GM21515 (cell line): Measurements from ENCODE around the gene CNBP.
A peak's percentile ranks its signal among the peaks of the same experiment; 100 is the strongest.
"Not testable (repeated sequence)": the region's sequence is repeated elsewhere in the genome, so short reads cannot be mapped to it uniquely, and the experiment has no call there.

Experiments used
- ATAC-seq: cut with Tn5 transposase; IDR thresholded peaks from one replicate; pipeline ENCODE4 v1.9.1; 2021; ENCODE audit not compliant: unreplicated experiment

CNBP gene

GRCh38 chr3:129183569-129184395 lies at the start of gene CNBP:
Gene CNBP, minus strand, starts transcription at chr3:129183896. Its CDS starts 12,139 bp downstream, at chr3:129171757.
- peak; percentile 94 for ATAC-seq

DNA sequence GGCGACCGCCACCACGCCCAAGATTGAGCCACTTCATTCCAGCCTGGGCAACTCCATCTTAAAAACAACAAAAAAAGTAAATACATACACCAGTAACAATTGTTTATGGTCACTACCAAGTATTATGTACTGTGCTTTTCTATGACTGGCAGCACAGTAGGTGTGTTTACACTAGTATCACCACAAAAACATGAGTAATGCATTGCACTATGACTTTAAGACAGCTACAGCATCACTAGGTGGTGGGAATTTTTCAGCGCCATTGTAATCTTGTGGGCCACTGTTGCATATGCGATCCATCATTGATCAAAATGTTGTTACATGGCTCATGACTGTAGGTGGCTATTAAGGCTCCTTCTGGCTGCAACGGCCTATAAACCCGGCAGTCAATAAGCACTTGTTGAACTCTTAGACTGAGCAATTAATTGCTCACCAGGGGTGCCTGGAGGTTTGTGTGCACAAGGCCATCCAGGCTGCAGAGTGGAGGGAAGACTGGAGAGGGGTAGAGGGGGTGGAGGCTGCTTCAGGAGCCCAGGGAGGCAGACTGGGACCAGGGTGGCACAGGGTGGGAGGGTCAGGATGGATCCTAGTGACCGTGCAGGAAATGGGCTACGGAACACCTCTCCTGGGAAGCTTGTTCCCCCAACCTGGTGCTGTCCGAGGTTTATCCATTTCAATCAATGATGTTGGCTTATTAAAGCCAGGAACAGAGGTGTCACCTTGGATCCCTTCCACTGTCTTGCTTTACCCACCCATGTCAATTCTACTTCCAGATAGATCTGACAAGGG lies 47.8 kb upstream of the CNBP start:
- ATAC-seq: no peak

DNA sequence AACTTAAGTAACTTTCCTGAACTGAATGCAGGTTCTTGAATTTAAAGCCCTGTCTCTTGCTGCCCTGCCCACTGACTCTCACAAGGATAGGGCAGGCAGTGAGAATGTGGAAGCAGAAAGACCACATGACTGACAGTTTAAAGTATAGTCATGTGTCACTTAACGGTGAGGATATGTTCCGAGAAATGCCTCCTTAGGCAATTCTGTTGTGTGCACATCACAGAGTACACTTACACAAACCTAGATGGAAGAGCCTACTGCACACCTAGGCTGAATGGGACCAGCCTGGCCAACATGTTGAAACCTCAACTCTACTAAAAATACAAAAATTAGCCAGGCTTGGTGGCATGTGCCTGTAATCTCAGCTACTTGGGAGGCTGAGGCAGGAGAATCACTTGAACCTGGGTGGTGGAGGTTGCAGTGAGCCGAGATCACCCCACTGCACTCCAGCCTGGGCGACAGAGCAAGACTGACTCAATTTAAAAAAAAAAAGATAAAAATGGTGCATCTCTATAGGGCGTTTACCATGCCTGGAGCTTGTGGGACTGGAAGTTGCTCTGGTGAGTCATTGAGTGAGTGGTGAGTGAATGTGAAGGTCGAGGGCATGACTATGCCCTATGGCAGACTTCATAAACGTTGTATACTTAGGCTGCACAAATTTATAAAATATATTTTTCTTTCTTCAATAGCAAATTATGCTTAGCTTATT lies 46.8 kb upstream of the CNBP start:
- ATAC-seq: no peak

DNA sequence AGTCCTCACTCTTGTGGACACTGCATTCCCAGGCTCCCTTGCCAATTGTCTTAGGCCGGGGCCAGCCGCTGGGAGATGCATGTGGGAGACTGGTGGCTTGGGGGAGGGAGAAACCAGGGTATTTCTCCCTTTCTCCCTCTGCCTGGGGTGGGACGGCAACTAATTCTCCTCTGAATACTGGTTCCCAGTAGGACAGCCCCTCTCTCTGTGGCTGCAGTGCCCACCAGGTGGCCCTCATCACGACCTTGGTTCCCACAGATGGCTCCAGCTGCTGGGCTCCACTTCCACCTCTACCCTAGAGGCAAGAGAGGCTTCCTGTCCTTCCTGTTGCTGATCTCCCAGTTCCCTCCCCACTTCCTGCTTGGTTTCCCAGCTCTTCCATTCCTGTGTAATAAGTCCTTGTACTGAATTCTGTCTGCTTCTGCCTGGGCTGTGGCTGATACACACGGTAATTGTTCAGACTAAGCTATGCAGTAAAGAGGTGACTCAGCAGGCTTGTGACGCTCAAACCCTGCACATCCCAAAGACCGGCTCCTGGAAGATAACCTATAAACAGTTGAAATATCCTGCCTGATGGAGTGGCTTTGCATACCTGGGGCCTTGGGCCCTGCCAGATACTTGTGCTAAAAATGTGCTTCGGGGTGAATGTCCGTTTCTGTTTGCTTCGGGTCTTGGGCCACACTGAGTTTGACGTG lies 45.3 kb upstream of the CNBP start:
- ATAC-seq: no peak

DNA sequence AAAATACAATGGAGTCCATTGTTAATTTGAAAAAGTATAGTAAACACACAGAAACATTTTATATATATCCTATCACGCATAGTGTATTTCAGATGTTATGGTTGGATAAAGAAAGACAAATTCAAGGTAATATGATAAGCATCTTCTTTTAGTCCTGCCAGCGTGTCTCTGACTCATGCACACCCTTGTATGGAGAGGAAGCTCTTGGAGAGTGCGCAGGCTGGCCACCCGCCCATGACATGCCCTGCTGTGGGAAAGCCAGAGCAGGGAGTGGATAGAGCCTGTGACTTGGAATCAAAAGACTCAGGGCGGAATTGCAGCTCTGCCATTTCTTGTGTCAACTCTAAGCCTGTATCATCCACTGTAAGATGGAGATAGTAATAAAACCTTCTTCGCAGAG lies 42.7 kb upstream of the CNBP start:
- no peak for ATAC-seq

DNA sequence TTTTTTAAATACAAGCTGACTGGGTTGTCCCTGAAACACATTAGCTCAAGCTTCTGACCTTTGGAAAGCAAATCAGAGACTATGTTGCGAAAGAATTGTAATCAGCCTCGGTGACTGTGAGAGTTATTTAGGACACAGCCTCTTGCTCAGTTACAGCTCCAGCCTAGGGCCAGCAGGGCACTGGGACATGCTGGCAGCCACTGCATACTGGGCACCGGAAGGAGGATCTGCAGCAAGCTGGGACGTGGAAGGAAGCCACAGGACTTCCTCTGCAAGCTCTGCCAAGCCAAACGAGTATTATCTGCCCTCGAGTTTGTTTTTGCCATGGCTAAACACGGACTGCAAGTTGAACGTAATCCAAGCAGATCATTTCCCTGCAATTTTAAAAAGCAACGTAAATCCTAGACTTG lies 41.3 kb upstream of the CNBP start:
- ATAC-seq: no peak

DNA sequence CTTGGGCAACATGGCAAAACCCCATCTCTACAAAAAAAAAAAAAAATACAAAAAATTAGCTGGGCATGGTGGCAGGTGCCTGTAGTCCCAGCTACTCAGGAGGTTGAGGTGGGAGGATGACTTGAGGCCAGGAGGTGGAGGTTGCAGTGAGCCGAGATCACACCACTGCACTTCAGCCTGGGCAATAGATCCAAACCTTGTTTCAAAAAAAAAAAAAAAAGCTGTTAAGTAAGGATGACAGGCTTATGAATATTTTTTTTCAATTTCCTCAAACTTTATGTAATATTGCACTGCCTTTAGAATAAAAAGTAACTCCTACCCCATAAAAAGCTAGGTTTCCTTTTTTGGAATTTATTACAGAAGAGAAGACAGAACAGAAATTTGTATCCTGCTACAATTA lies 40.7 kb upstream of the CNBP start:
- ATAC-seq: not testable (repeated sequence)

DNA sequence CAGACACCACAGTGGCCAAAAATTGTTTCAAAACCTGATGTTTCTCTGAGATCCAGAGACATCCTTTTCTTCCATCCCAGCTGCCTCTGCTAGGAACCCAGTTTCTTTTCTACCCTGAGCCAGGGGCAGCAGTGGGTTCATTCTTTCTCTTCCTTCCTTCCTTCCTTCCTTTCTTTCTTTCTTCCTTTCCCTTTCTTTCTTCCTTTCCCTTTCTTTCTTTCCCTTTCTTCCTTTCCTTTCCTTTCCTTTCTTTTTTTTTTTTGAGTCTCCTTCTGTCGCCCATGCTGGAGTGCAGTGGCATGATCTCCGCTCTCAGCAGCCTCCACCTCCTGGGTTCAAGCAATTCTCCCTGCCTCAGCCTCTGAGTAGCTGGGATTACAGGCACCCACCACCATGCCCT lies 35.0 kb upstream of the CNBP start:
- ATAC-seq: no peak

DNA sequence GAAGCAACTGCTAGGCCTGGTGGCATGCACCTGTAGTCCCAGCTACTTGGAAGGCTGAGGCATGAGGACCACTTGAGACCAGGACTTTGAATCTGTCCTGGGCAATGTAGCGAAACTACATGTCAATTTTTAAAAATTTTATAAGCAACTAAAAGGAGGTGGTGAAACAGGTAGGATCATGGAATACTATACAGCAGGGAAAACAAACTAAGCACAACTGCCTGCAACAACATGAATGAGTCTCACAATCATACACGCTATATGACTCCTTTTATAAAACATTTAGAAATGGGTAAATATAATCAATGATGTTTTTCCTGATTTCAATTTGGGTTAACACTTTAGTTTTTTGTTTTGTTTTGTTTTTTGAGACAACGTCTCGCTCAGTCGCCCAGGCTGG lies 29.5 kb upstream of the CNBP start:
- ATAC-seq: no peak

GRCh38 chr3:129211772-129212171 lies 28.1 kb upstream of the CNBP start:
- no peak for ATAC-seq

- ATAC-seq: no peak
Observed at GRCh38 chr3:129211345-129211744, 27.6 kb upstream of the CNBP start.

- no peak for ATAC-seq
Observed at GRCh38 chr3:129207479-129207878, 23.8 kb upstream of the CNBP start.

GRCh38 chr3:129205109-129205832 lies 21.6 kb upstream of the CNBP start:
- ATAC-seq: no peak

GRCh38 chr3:129204473-129204872 lies 20.8 kb upstream of the CNBP start:
- ATAC-seq: no peak

- ATAC-seq: no peak
Observed at GRCh38 chr3:129199366-129199765, 15.7 kb upstream of the CNBP start.

DNA sequence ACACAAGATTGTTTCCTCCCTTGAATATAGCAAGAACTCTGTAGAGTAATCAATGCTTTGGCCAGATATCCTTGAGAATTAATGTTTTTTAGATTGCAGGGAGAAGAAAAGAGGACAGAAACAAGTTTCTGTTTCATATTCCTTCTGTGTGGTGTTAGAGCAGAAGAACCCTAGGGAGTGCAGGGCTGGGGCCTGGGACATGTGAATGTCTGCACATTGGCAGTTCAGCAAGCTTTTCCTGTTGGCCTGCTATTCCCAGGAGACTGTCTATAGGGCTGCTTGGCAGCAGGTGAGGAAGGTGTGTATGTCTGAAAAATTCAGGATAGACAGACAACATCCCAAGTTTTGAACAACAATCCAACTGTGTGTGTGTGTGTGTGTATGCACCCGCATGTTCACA lies 13.6 kb upstream of the CNBP start:
- ATAC-seq: no peak

DNA sequence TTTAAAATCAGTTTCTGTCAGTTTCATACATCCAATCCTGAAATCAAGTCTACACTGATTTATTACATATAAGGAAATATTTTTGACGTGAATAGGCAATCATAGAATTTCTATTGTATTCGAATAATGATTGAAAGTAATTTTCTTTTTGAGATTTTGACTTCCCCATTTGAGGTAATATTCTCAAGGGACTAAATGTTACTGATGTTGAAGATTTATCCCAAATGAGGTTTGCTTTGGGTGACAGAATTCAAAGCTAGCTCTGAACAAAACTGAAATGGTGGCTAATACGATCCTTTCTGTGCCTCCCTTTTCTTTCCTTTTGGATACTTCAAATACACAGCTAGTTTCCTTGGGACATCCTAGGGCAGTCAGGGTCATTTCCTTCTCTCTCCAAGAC lies 12.9 kb upstream of the CNBP start:
- no peak for ATAC-seq

DNA sequence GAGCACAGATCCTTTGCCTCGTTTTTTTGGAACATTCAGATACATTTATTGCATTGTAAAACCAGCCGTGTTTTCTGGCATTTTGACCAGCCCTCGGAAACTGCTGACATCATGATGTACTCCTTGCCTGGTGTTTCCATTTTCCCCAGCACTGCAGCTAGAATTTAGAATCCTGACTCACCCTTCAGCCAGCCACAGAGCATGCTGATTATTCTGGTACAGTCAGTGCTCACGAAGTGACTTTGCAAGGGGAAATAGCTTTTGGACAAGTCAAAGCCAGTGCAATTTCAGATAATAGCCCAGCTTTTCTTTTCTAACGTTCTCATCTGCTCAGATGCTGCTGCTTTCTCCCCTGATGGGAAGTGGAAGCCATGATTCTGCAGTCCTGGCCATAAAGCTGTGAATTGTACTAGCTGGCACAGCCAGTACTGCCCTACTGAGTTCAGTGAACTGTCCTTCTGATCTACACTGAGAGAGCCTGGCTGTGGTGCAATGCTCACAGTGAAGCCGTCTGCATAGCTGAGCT lies 12.1 kb upstream of the CNBP start:
- ATAC-seq: no peak

- not testable (repeated sequence) for ATAC-seq
Observed at GRCh38 chr3:129189793-129190192, 6.1 kb upstream of the CNBP start.

- no peak for ATAC-seq
Observed at GRCh38 chr3:129187857-129188256, 4.2 kb upstream of the CNBP start.
